OCI-M2 (cell line): Measurements from ENCODE around the gene BHLHE41.

Experiments used
- DNase-seq: peaks from one replicate; lab custom pipeline; 2025; ENCODE audit not compliant: unreplicated experiment; lab: John Stamatoyannopoulos, UW

Gene BHLHE41

DNA sequence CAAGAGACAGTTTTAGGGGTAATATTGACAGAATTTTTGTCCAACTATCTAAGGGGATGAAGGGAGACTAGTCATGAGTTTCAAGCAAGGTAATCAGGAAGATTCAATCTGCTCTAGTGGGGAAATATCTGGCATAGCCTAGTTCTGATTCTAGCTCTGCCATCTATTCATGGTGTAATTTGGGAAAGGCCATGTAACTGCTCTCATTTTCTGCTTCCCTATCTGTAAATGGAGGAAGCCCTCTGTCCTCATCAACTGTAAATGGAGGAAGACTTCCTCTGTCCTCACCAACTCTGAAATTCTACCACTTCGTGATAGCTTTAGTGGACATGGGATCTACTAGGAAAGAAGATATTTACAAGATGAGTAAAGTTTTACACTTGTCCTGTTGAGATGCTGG, 37.9 kb downstream of the BHLHE41 start:
- no peak for DNase-seq

- no peak for DNase-seq
Measured at GRCh38 chr12:26080911-26081310, 43.9 kb downstream of the BHLHE41 start.

GRCh38 chr12:26077915-26078702, 46.7 kb downstream of the BHLHE41 start:
- no peak for DNase-seq
